Hepatocyte (in vitro differentiated cells): ENCODE results near the gene ALX4. TPM values are rescaled to one million over a fixed set of nuclear protein-coding genes. Genes with fewer than 3 reads are reported as not detected.

Source experiments
- DNase-seq: peaks from one replicate; pipeline ENCODE4 v3.0.0-alpha.2; 2016; ENCODE audit warnings: low spot score
- H2AFZ ChIP-seq: fragments of 200-600 bp; sonication (generic); 2 replicates; pipeline ENCODE4 v1.6.0; 2016; ENCODE audit warnings: antibody characterized with exemption, mild to moderate bottlenecking
- H3K27ac ChIP-seq: fragments of 200-600 bp; sonication (generic); 2 replicates; pipeline ENCODE4 v1.5.1; 2016; ENCODE audit warnings: mild to moderate bottlenecking
- H3K27me3 ChIP-seq: fragments of 200-600 bp; sonication (generic); 2 replicates; pipeline ENCODE4 v1.6.1; 2016
- H3K36me3 ChIP-seq: fragments of 200-600 bp; sonication (generic); replicated peaks from 2 replicates; pipeline ENCODE4 v1.5.1; 2016; ENCODE audit warnings: low read depth; ENCODE audit not compliant: insufficient read depth
- H3K4me1 ChIP-seq: fragments of 200-600 bp; sonication (generic); 2 replicates; pipeline ENCODE4 v1.5.1; 2016; ENCODE audit warnings: mild to moderate bottlenecking, moderate library complexity; ENCODE audit not compliant: insufficient read depth
- H3K4me2 ChIP-seq: fragments of 200-600 bp; sonication (generic); 2 replicates; pipeline ENCODE4 v1.6.0; 2016
- H3K4me3 ChIP-seq: fragments of 200-600 bp; sonication (generic); 2 replicates; pipeline ENCODE4 v1.5.1; 2016; ENCODE audit warnings: mild to moderate bottlenecking
- H3K79me2 ChIP-seq: fragments of 200-600 bp; sonication (generic); 2 replicates; pipeline ENCODE4 v1.6.0; 2017; ENCODE audit warnings: mild to moderate bottlenecking
- H3K9me2 ChIP-seq: fragments of 200-600 bp; sonication (generic); replicated peaks from 2 replicates; pipeline ENCODE4 v1.6.0; 2017; ENCODE audit warnings: mild to moderate bottlenecking; ENCODE audit not compliant: insufficient read depth
- H3K9me3 ChIP-seq: fragments of 200-600 bp; sonication (generic); 2 replicates; pipeline ENCODE4 v1.5.1; 2016; ENCODE audit warnings: low read depth, mild to moderate bottlenecking
- H4K20me1 ChIP-seq: fragments of 200-600 bp; sonication (generic); 2 replicates; pipeline ENCODE4 v1.6.0; 2016; ENCODE audit warnings: mild to moderate bottlenecking; ENCODE audit not compliant: insufficient read depth, poor library complexity, severe bottlenecking
- EZH2 ChIP-seq: fragments of 200-600 bp; sonication (generic); IDR thresholded peaks from 2 replicates; pipeline ENCODE4 v1.6.1; 2016; ENCODE audit warnings: antibody characterized with exemption, mild to moderate bottlenecking, borderline replicate concordance
- EZH2phosphoT487 ChIP-seq: fragments of 200-600 bp; sonication (generic); IDR thresholded peaks from one replicate; pipeline ENCODE4 v1.6.1; 2018; ENCODE audit warnings: antibody characterized with exemption, mild to moderate bottlenecking, low read depth, moderate library complexity; ENCODE audit not compliant: unreplicated experiment, severe bottlenecking
- WGBS: methylation state at CpG from one replicate; pipeline ENCODE4 v1.1.6; 2016; ENCODE audit warnings: low lambda C conversion rate; ENCODE audit errors: missing lambda C conversion rate; 5-methylcytosine and 5-hydroxymethylcytosine counted together
- polyA plus RNA-seq: library from polyadenylated mRNA; unstranded; fragments of >200 nt; fragmentation: Nextera tagmentation; extraction: Ambion mirVana; gene quantifications from 2 replicates; pipeline ENCODE4 v1.2.1, GENCODE V29; 2016
- total RNA-seq: library from RNA; depleted of rRNA; stranded (reverse); fragments of >200 nt; gene quantifications from 2 replicates; pipeline ENCODE4 v1.2.3, GENCODE V29; 2014
- TF ChIP-seq, protein P1 (sequence below): fragments of 200-600 bp; sonication (generic); IDR thresholded peaks from 2 replicates; pipeline ENCODE4 v1.5.1; 2016; ENCODE audit warnings: antibody characterized with exemption, mild to moderate bottlenecking; ENCODE audit not compliant: poor library complexity

Gene ALX4
- total and polyA plus RNA-seq, 2 experiments from 2014 or later = 1.3 to 3.8 TPM

GRCh38 chr11:44338026-44338425 lies 28.1 kb upstream of the ALX4 start:
- peaks cover 9% of the 10 kb centered on the region for H3K4me1 ChIP-seq
- 44% methylated on average over 11 of the region's 11 CpGs for WGBS
- no peak overlapping the region for H2AFZ ChIP-seq
- H3K9me3 ChIP-seq = no peaks in the 10 kb centered on the region
- no peak overlapping the region for H3K4me3 ChIP-seq
- H3K9me2 ChIP-seq = no peaks in the 10 kb centered on the region
- peak overlapping the region; percentile 23 for H3K4me2 ChIP-seq
- no peak for TF ChIP-seq EZH2phosphoT487
- TF ChIP-seq, protein P1, sequence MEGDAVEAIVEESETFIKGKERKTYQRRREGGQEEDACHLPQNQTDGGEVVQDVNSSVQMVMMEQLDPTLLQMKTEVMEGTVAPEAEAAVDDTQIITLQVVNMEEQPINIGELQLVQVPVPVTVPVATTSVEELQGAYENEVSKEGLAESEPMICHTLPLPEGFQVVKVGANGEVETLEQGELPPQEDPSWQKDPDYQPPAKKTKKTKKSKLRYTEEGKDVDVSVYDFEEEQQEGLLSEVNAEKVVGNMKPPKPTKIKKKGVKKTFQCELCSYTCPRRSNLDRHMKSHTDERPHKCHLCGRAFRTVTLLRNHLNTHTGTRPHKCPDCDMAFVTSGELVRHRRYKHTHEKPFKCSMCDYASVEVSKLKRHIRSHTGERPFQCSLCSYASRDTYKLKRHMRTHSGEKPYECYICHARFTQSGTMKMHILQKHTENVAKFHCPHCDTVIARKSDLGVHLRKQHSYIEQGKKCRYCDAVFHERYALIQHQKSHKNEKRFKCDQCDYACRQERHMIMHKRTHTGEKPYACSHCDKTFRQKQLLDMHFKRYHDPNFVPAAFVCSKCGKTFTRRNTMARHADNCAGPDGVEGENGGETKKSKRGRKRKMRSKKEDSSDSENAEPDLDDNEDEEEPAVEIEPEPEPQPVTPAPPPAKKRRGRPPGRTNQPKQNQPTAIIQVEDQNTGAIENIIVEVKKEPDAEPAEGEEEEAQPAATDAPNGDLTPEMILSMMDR = no peak
- TF ChIP-seq EZH2 = no peak
- H3K27ac ChIP-seq = peak overlapping the region; percentile 23
- no peak for DNase-seq
- no peaks in the 10 kb centered on the region for H3K79me2 ChIP-seq
- H3K27me3 ChIP-seq = peaks cover 49% of the 10 kb centered on the region
- H4K20me1 ChIP-seq = no peaks in the 10 kb centered on the region
- H3K36me3 ChIP-seq = no peaks in the 10 kb centered on the region

GRCh38 chr11:44335919-44336318 lies 26.0 kb upstream of the ALX4 start:
- no peak for DNase-seq

GRCh38 chr11:44335052-44335760 lies 25.3 kb upstream of the ALX4 start:
- Histone ChIP-seq H3K9me2 (no peaks in the 10 kb centered on the region), H3K27ac (peak overlapping the region; percentile 24), H3K4me2 (peak overlapping the region; percentile 41), H3K36me3 (no peaks in the 10 kb centered on the region), H3K4me3 (no peak overlapping the region), H3K4me1 (peaks cover 9% of the 10 kb centered on the region), H4K20me1 (no peaks in the 10 kb centered on the region), H2AFZ (no peak overlapping the region), H3K79me2 (no peaks in the 10 kb centered on the region), H3K27me3 (peaks cover 49% of the 10 kb centered on the region), H3K9me3 (no peaks in the 10 kb centered on the region)
- WGBS = 23% methylated on average over 12 of the region's 12 CpGs
- TF ChIP-seq, protein P1 = no peak
- TF ChIP-seq EZH2 (no peak), EZH2phosphoT487 (no peak)
- DNase-seq = no peak

More at GRCh38 chr11:44335919-44336318, 26.0 kb upstream of the ALX4 start:
- Histone ChIP-seq H3K79me2 (no peaks in the 10 kb centered on the region), H3K9me2 (no peaks in the 10 kb centered on the region), H3K9me3 (no peaks in the 10 kb centered on the region), H3K4me1 (peaks cover 9% of the 10 kb centered on the region), H3K36me3 (no peaks in the 10 kb centered on the region), H3K27me3 (peaks cover 49% of the 10 kb centered on the region), H2AFZ (no peak overlapping the region), H3K4me3 (no peak overlapping the region), H3K27ac (no peak overlapping the region), H3K4me2 (peak overlapping the region; percentile 41), H4K20me1 (no peaks in the 10 kb centered on the region)
- TF ChIP-seq, protein P1 = no peak
- no peak for TF ChIP-seq EZH2
- no peak for TF ChIP-seq EZH2phosphoT487
- WGBS = 68% methylated on average over 6 of the region's 6 CpGs
